ENCODE measurements around the gene HAS3.
"Not testable (repeated sequence)": the region's sequence is repeated elsewhere in the genome, so short reads cannot be mapped to it uniquely, and the experiment has no call there.

Gene HAS3, protein sequence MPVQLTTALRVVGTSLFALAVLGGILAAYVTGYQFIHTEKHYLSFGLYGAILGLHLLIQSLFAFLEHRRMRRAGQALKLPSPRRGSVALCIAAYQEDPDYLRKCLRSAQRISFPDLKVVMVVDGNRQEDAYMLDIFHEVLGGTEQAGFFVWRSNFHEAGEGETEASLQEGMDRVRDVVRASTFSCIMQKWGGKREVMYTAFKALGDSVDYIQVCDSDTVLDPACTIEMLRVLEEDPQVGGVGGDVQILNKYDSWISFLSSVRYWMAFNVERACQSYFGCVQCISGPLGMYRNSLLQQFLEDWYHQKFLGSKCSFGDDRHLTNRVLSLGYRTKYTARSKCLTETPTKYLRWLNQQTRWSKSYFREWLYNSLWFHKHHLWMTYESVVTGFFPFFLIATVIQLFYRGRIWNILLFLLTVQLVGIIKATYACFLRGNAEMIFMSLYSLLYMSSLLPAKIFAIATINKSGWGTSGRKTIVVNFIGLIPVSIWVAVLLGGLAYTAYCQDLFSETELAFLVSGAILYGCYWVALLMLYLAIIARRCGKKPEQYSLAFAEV

GRCh38 chr16:69105501-69106361, at the start of gene HAS3:
Gene HAS3, plus strand, starts transcription at chr16:69105653. Its CDS starts 3,743 bp downstream, at chr16:69109396.
- DNase-seq: peak; percentile 42

- no peak for DNase-seq
Observed at GRCh38 chr16:69055980-69056379, 49.5 kb upstream of the HAS3 start.

- no peak for DNase-seq
Observed at GRCh38 chr16:69056421-69056820, 49.0 kb upstream of the HAS3 start.

DNA sequence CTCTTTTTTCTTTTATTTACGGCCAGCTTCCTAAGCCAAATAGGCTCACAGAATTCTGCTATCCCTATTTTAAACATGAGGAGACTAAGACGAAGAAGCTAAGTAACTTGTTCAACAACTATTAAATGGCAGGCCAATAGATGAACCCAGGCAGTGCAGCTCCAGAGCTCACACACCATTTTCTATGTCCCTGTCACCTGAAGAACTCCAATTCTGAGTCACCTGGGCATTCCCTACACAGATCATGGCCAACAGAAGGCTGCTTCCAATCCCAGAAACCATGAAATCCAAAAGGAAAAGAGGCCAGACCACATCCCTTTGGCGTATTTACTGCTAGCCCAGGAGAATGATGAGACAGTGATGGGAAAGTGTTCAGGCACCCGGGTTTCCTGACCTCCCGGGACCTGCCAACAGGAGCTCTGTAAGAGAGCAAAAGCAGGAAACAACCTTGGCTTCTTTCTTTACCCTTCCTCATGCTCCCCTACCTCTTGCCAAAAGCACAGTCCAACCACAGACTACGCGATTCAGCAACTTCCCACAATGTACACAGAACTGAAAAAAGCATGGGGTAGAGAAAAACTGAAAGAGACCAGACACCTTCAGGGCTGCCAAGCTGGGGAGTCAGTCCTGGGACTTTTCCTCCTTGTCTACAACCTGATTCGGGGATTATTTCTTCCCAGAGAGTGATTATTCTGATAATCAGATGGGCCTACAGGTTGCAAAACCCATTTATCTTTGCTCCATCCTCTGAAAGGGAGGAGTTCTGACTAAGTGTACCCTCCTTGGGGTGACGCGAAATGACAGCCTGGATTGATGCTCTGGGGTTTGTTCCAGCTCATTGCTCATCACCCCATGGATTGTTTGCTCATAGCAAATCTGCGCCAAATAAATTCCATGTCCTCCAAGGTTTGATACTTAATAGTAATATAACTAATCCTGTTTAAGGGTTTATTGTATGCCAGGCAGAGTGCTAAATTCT, 47.8 kb upstream of the HAS3 start:
- no peak for DNase-seq

- not testable (repeated sequence) for DNase-seq
Observed at GRCh38 chr16:69063491-69063890, 42.0 kb upstream of the HAS3 start.

DNA sequence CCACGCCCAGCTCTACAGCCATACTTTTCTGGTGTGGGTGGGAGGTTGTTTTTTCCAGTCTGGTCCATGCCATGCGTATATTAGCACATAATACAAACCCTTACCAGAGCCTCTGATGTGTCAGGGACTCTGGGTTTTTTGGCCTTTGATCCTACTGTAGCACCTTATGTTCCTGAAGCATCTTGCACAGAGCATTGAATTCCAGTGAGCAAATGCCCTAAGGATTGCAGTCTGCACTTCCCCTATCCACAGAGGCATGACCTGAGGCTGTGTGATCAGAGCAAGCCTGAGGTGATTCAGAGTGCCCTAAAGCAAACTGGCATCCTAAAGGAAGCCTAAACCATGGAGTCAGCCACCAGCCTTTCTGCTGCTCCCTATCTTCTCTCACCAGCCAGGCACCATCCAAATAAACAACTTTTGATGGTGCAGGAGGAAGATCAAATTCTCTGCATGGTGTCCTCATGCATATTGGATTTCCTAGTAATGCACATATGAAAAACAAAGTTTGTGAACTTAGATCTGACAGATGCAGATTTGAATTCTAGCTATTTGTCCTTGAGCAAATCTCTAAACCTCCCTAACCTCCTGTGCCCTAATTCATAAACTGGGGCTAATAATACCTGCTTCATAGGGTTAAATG, 41.2 kb upstream of the HAS3 start:
- DNase-seq: no peak

DNA sequence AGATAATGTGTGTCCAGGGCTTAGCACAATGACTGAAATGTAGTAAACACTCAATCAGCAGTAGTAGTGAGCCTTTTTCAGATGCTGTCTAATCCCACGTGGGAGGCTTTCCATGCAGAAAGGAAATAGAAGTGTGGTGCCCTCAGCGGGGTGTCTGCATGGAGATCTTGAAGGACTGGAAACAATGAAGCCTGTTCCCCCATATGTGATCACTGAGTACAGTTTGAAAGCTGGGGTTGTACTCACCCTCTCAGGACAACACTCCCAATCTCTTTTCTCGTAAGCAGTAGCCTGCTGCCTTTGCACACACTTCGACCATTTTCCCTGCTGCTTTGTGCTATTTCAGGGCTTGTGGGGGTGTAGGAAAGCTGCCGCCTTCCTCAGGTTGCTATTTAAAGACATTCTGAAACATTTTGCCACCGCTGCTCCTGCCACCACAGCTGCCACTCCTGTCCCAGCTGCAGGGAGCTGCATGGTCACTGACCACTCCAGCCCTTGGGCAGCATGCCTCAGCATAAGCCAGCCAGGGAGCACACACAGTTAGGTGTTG, 40.6 kb upstream of the HAS3 start:
- no peak for DNase-seq

DNA sequence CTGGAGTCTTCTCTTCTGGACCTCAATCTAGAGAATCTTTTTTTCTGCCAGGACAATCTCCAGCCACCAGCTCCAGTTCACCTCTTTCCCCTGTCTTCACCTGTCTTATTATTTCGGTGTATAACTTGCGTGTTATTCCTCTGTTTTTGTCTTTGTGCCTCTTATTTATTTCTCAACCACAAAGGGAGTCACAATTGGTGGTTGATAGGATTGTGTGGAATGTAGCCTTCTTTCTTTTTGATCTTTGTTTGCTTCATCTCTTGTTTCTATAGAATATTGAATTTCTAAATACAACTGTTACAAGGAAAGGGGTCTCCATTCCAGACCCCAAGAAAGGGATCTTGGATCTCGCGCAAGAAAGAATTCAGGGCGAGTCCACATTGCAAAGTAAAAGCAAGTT, 35.9 kb upstream of the HAS3 start:
- no peak for DNase-seq

- no peak for DNase-seq
Observed at GRCh38 chr16:69071036-69071435, 34.4 kb upstream of the HAS3 start.

DNA sequence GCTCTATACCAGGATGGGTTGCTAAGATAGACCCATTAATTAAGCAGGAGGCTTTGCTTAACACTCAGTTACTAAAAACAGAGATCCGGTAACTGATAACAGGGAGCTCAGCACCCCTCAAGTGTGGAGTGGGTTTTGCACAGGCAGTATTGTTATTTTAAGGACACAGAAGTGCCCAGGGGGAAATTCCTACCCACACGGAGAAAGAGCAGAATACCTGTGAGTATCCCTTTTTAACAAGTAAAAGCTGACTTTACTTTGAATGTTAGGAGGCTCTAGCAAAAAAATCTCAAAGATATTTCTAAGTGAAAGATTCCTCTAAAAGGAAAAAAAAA, 32.8 kb upstream of the HAS3 start:
- DNase-seq: no peak

- DNase-seq: no peak
Observed at GRCh38 chr16:69073181-69073702, 32.2 kb upstream of the HAS3 start.

GRCh38 chr16:69077251-69077650, 28.2 kb upstream of the HAS3 start:
- no peak for DNase-seq

DNA sequence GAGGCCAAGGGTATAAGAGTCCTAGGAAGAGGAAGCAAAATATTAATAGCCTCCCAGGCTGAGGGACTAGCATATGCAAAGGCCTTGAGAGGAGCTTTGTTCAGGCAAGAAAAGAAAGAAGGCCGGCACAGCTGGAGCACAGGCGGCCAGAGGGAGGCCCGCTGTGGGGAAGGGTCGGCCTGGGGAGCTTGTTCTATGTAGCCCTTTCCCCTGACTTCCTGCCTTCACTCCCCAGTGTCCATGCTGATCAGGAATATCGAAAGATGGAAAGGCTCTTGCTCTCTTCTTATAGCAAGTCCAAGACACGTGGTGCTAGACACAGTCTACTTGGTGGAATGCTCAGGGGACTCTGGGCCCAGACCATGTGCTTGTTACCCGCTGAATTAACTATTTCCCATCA, 27.4 kb upstream of the HAS3 start:
- no peak for DNase-seq

DNA sequence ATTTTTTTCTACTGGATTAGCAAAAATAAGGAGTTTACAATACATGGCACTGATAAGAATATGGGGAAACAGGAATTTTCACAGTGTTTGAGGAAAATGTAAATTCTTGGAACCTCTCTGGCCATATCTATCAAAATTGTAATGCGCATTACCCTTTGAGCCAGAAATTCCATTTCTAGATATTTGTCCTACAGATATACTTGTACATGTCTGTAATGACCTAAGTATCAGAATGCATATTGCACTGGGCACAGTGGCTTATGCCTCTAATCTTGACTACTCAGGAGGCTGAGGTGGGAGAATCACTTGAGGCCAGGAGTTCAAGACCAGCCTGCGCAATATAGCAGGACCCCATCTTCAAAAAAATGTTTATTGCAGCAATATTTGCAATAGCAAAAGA, 25.8 kb upstream of the HAS3 start:
- no peak for DNase-seq

DNA sequence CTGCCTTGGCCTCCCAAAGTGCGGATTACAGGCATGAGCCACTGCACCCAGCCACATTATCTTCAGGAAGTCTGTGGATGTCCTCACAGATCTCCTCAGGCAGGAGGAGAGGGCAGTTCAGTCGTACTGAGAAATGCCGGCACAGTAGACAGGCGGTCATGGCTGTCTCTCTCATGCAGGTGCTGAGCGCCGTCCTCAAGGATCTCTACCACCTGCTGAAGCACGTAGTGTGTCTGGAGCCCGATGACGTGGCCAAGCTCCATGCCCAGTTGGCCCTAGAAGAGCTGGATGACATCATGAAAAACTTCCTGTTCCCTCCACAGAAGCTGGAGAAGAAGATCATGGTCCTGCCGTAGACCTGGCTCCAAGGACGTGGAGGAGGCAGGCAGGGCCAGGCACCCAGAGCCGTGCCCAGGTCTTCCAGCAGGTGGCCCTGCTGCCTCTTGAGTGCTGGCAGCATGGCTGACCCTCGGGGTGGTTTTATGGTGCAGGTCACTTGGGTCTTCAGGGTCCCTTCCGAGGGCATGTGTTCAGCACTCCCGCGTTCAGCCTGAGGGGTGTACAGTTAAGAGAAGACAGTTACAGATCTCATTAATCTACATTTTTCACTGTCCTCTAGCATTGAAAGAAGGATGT, 22.0 kb upstream of the HAS3 start:
- no peak for DNase-seq

- DNase-seq: no peak
Observed at GRCh38 chr16:69084289-69084688, 21.2 kb upstream of the HAS3 start.

- DNase-seq: no peak
Observed at GRCh38 chr16:69085032-69085695, 20.3 kb upstream of the HAS3 start.

DNA sequence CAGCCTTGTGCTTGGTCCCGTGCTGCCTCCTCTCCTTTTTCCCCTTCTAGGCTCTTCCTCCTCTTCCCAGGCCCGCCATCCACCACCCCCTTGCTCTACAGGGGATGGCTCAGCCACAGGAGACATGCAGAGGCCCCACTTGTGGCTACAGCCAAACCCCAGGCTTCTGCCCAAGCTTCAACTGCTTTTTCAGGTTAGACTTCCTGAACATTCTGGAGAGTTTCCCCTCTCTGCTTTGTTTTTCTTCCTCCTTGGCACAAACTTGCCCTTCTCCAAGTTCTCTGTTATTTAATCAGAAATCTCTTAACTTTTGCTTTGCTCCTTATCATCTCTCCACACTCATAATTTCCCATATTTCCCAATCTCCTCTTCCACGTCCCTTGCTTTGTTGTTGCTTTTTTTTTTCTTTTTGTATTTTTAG, 18.3 kb upstream of the HAS3 start:
- no peak for DNase-seq

GRCh38 chr16:69088684-69089083, 16.8 kb upstream of the HAS3 start:
- no peak for DNase-seq

Data from NCI-H1694 (cell line).